K562 (cell line): Measurements from ENCODE around the gene PSMD14. TPM values are rescaled to one million over a fixed set of nuclear protein-coding genes. Genes with fewer than 3 reads are reported as not detected.

Experiments
- ATAC-seq: fragments of 200-7000 bp; cut with Tn5 transposase; 3 replicates; pipeline ENCODE4 v1.9.1; 2020; ENCODE audit warnings: moderate library complexity
- BruUV-seq: library from RNA; stranded (reverse); fragments of 400-500 nt; replicated peaks from 2 replicates; lab custom pipeline; 2021; lab: Mats Ljungman, UMichigan
- CTCF ChIA-PET: fragments of 300-600 bp; formaldehyde crosslinking; extraction: SDS; loops from one replicate; lab custom pipeline; 2021; ENCODE audit warnings: low intra/inter-chr PET ratio; lab: Yijun Ruan, JAX
- POLR2A ChIA-PET: fragments of 300-600, 350-650 bp; sonication (Branson Sonifier 250); formaldehyde crosslinking; extraction: SDS; loops from one replicate; lab custom pipeline; 2021; ENCODE audit warnings: antibody characterized with exemption, inconsistent platforms; lab: Yijun Ruan, JAX
- DNase-seq, 4 experiments: peaks; one replicate each; pipeline versions ENCODE4 v3.0.0 to v3.0.0-alpha.2; 2011 to 2018; ENCODE audit warnings: low spot score in 3 of 4, mixed read lengths in 3 of 4; ENCODE audit errors: extremely low read depth in 1 of 4
- FAIRE-seq: peaks from 2 replicates; lab custom pipeline; 2011; peaks lifted over from hg19 to GRCh38; lab: Jason Lieb, UNC
- H2AFZ ChIP-seq: 2 replicates; pipeline ENCODE4 v1.6.0; 2011; ENCODE audit warnings: low read depth, low read length, control low read depth, inconsistent platforms
- H3K27ac ChIP-seq: fragments of 200-600 bp; 3 replicates; pipeline ENCODE4 v1.8.0; 2011; ENCODE audit warnings: low read depth, mild to moderate bottlenecking, control low read depth, inconsistent platforms, low read length, moderate library complexity, mixed read lengths; ENCODE audit errors: extremely low read depth
- H3K27me3 ChIP-seq, 2 experiments: fragments of 300-600 bp in 1 of 2; 2 replicates in 1 of 2; 3 replicates in 1 of 2; pipeline versions ENCODE4 v1.6.0 to v1.8.0; 2011; ENCODE audit warnings: inconsistent platforms in 2 of 2, low read length in 2 of 2, mild to moderate bottlenecking in 1 of 2, mixed read lengths in 1 of 2, moderate library complexity in 1 of 2; ENCODE audit not compliant: control insufficient read depth in 2 of 2, insufficient read depth in 2 of 2
- H3K36me3 ChIP-seq: fragments of 300-600 bp; 3 replicates; pipeline ENCODE4 v1.8.0; 2011; ENCODE audit warnings: mild to moderate bottlenecking, low read length, inconsistent platforms; ENCODE audit not compliant: control insufficient read depth, insufficient read depth
- H3K4me1 ChIP-seq, 2 experiments: fragments of 200-600 bp in 1 of 2; replicated peaks in 1 of 2; 2 replicates in 1 of 2; 3 replicates in 1 of 2; pipeline versions ENCODE4 v1.5.1 to v1.8.0; 2011; ENCODE audit warnings: inconsistent platforms in 2 of 2, low read length in 2 of 2, mild to moderate bottlenecking in 1 of 2, mixed read lengths in 1 of 2, moderate library complexity in 1 of 2; ENCODE audit not compliant: control insufficient read depth in 2 of 2, insufficient read depth in 2 of 2
- H3K4me2 ChIP-seq: 2 replicates; pipeline ENCODE4 v1.6.1; 2011; ENCODE audit warnings: low read length, control low read depth, inconsistent platforms, mixed read lengths; ENCODE audit not compliant: insufficient read depth
- H3K4me3 ChIP-seq: fragments of 200-600 bp; sonication (generic), shearing (Covaris generic); 2 replicates; pipeline ENCODE4 v1.5.1; 2016; ENCODE audit warnings: control low read depth, inconsistent platforms
- H3K79me2 ChIP-seq: fragments of 200-600 bp; 3 replicates; pipeline ENCODE4 v1.8.0; 2011; ENCODE audit warnings: low read length, inconsistent platforms; ENCODE audit not compliant: control insufficient read depth, insufficient read depth
- H3K9ac ChIP-seq, 2 experiments: 2 replicates each; pipeline versions ENCODE4 v1.6.0 to v1.6.1; 2011; ENCODE audit warnings: low read depth in 2 of 2, low read length in 2 of 2, control low read depth in 1 of 2, inconsistent platforms in 1 of 2, mild to moderate bottlenecking in 1 of 2, mixed read lengths in 1 of 2; ENCODE audit not compliant: insufficient read depth in 1 of 2
- H3K9me1 ChIP-seq: one replicate; pipeline ENCODE4 v1.6.0; 2011; ENCODE audit warnings: inconsistent platforms, mild to moderate bottlenecking, low read length, moderate library complexity; ENCODE audit not compliant: control insufficient read depth, insufficient read depth
- H3K9me3 ChIP-seq: replicated peaks from 2 replicates; pipeline ENCODE4 v1.5.1; 2011; ENCODE audit warnings: low read depth, low read length, inconsistent platforms; ENCODE audit not compliant: control insufficient read depth, insufficient read depth
- H4K20me1 ChIP-seq: replicated peaks from 2 replicates; pipeline ENCODE4 v1.6.1; 2011; ENCODE audit warnings: low read length, inconsistent platforms, mixed read lengths; ENCODE audit not compliant: control insufficient read depth, insufficient read depth
- MBD1 ChIP-seq: fragments of 250-450 bp; sonication (Bioruptor Pico); IDR thresholded peaks from 2 replicates; pipeline ENCODE4 v1.8.0; 2022; ENCODE audit warnings: inconsistent platforms
- RBM25 ChIP-seq: fragments of 200-400 bp; formaldehyde crosslinking; IDR thresholded peaks from 2 replicates; pipeline ENCODE4 v1.6.1; 2018; ENCODE audit warnings: low read length, low read depth, moderate library complexity; ENCODE audit not compliant: severe bottlenecking
- TAF1 ChIP-seq: IDR thresholded peaks from 2 replicates; pipeline ENCODE4 v1.6.1; 2011; ENCODE audit warnings: mild to moderate bottlenecking, low read length, moderate library complexity; ENCODE audit not compliant: insufficient read depth, control insufficient read depth, severe bottlenecking; ENCODE audit errors: extremely low read depth
- TBP ChIP-seq: optimal IDR thresholded peaks from 2 replicates; pipeline ENCODE3; 2011; ENCODE audit warnings: low read depth, low read length, improper control_type of control experiment
- ZFP36 ChIP-seq: fragments of 150-350 bp; IDR thresholded peaks from 2 replicates; pipeline ENCODE4 v1.6.1; 2018; ENCODE audit warnings: low read length, low read depth; ENCODE audit not compliant: partially characterized antibody
- ZNF133 ChIP-seq: fragments of 250-450 bp; sonication (Bioruptor Pico); IDR thresholded peaks from 2 replicates; pipeline ENCODE4 v1.4.0; 2020; ENCODE audit warnings: mild to moderate bottlenecking
- ZNF175 ChIP-seq: fragments of 200-800 bp; sonication (Bioruptor generic); IDR thresholded peaks from 2 replicates; pipeline ENCODE4 v1.6.1; 2016; ENCODE audit warnings: low read depth, mild to moderate bottlenecking, missing genetic modification characterization, missing compliant biosample characterization
- ZNF316 ChIP-seq: fragments of 450-650 bp; IDR thresholded peaks from 2 replicates; pipeline ENCODE4 v1.6.1; 2016
- WGBS: fragments of 100-300 bp; shearing (Covaris generic); methylation state at CpG from one replicate; pipeline ENCODE4 v1.1.6; 2016; ENCODE audit warnings: low coverage, mixed read lengths; ENCODE audit not compliant: insufficient coverage; ENCODE audit errors: missing lambda C conversion rate; 5-methylcytosine and 5-hydroxymethylcytosine counted together
- in situ Hi-C: fragments of 300-500 bp; cut with MboI; formaldehyde crosslinking; loops from 4 replicates; pipeline ENCODE4 v1.15.0; 2018; ENCODE audit warnings: inconsistent platforms, mixed read lengths
- intact Hi-C: fragments of 100-400 bp; cut with micrococcal nuclease; formaldehyde crosslinking; loops from 2 replicates; pipeline ENCODE4 v1.14.2; 2022
- polyA plus RNA-seq, 8 experiments: library from polyadenylated mRNA; depleted of rRNA in 4 of 8; stranded (reverse) in 5 of 8; unstranded in 3 of 8; fragments of >200 nt; fragmentation: Nextera tagmentation in 2 of 8; fragmentation: Illumina TruSeq in 1 of 8; extraction: Ambion mirVana in 2 of 8; extraction: Trizol in 1 of 8; gene quantifications; 2 replicates each; pipeline versions ENCODE4 v1.2.1 to v1.2.3, GENCODE V29; 2011 to 2014; ENCODE audit warnings: inconsistent platforms in 1 of 8, missing spikeins in 1 of 8
- total RNA-seq, 7 experiments: library from RNA; depleted of rRNA in 6 of 7; stranded (reverse); fragments of >200 nt in 6 of 7; fragmentation: Illumina TruSeq in 2 of 7; extraction: Trizol in 2 of 7; gene quantifications; 2 replicates each; pipeline versions ENCODE4 v1.2.1 to v1.2.3, GENCODE V29; 2011 to 2021; ENCODE audit warnings: low replicate concordance in 1 of 7

The PSMD14 gene
- total and polyA plus RNA-seq, 9 of the 15 experiments (the other 6 are each of a cell fraction or from before 2014, with no cell fraction given), result 151 to 515 (median 228) TPM

DNA sequence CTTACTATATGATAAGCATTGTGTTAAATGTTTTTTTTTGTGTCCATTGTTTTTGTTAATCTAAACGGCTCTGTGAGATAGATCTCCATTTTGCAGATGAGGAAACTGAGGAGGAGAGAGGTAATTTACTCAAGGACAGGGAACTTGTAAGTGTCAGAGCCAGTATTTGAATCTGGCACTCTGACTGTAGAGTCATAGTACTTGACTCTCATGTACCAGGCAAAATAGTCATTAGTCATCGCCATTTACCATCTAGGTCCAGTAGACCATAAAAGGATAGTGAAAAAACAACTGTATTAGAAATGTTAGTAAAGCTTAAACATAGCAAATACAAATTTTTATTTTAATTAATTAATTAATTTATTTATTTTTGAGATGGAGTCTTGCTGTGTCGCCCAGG, 4.8 kb downstream of the PSMD14 start:
- no peak overlapping the region for H3K9ac ChIP-seq
- ChIA-PET POLR2A (interaction anchor here (0.7 to 1.5 kb wide), 3 partner anchors 10 to 25 kb away, joined by 3 to 5 read pairs (median 5); no protein-coding TSS in a partner anchor), CTCF (no interaction called here)
- DNase-seq (no peak), FAIRE-seq (no peak), ATAC-seq (no peak)
- no peak overlapping the region for H3K27ac ChIP-seq
- H3K79me2 ChIP-seq, result peaks cover 99% of the 10 kb centered on the region
- intact Hi-C loops (no loop called here), in situ Hi-C loops (no loop called here)
- peak; percentile 50 for TF ChIP-seq RBM25
- peak; percentile 36; the same call in 1 of the 2 replicates for TF ChIP-seq ZNF316
- TF ChIP-seq ZNF133 (CRISPR knock-in tag), result no peak
- peaks cover 3 to 6% of the 10 kb centered on the region in 2 experiments; a peak in 2 of 5 replicates for H3K4me1 ChIP-seq
- WGBS, result 89% methylated on average over 3 of the region's 3 CpGs
- H3K9me3 ChIP-seq, result no peaks in the 10 kb centered on the region
- no peak overlapping the region for H3K4me3 ChIP-seq
- peaks cover 47% of the 10 kb centered on the region for H3K36me3 ChIP-seq
- BruUV-seq, result no TSS peak
- H3K9me1 ChIP-seq, result no peaks in the 10 kb centered on the region
- no peak overlapping the region for H3K4me2 ChIP-seq
- no peaks in the 10 kb centered on the region for H4K20me1 ChIP-seq
- no peaks in the 10 kb centered on the region for H3K27me3 ChIP-seq
- no peak overlapping the region for H2AFZ ChIP-seq

DNA sequence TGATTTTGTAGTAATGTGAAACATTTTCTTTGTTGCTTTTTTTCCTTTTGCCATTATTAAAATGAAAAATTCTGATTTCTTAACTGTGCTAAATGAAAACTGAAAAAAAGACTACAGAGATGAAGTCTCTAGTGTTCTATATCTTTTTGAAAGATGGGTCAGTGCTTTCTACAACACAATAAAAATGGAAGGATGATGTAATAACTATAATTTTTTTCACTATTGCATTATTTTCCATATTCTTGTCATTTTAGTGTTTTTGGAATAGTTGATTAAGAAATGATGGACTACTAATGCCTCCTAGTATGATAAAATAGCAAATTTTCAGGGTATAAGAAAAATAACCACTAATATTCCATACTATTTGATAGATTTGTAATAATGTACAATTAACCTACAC, 7.2 kb downstream of the PSMD14 start:
- ChIA-PET CTCF (no interaction called here), POLR2A (no interaction called here)
- Histone ChIP-seq H3K27me3 (no peaks in the 10 kb centered on the region), H3K9me3 (no peaks in the 10 kb centered on the region), H2AFZ (no peak overlapping the region), H3K9me1 (no peaks in the 10 kb centered on the region), H3K4me3 (no peak overlapping the region), H3K36me3 (peaks cover 70% of the 10 kb centered on the region), H3K79me2 (peaks cover 100% of the 10 kb centered on the region), H3K4me2 (no peak overlapping the region), H3K4me1 (peaks cover 2 to 3% of the 10 kb centered on the region in 2 experiments; a peak in 1 of 5 replicates), H4K20me1 (no peaks in the 10 kb centered on the region), H3K27ac (no peak overlapping the region), H3K9ac (no peak overlapping the region)
- intact Hi-C loops, result no loop called here
- ATAC-seq (no peak), FAIRE-seq (no peak), DNase-seq (no peak)
- in situ Hi-C loops, result no loop called here
- BruUV-seq, result no TSS peak
- TF ChIP-seq ZFP36 (no peak), ZNF175 (CRISPR knock-in tag) (no peak), TAF1 (no peak), TBP (no peak), MBD1 (no peak)
